Keratinocyte (primary cell): Measurements from ENCODE around the gene F11R. TPM values are rescaled to one million over a fixed set of nuclear protein-coding genes. Genes with fewer than 3 reads are reported as not detected.
"Not testable (repeated sequence)": the region's sequence is repeated elsewhere in the genome, so short reads cannot be mapped to it uniquely, and the experiment has no call there.

ENCODE experiments used
- DNase-seq: peaks from one replicate; pipeline ENCODE4 v3.0.0-alpha.2; 2011; ENCODE audit warnings: low read depth, missing footprints, low spot score
- FAIRE-seq: peaks from 2 replicates; lab custom pipeline; 2011; peaks lifted over from hg19 to GRCh38; lab: Jason Lieb, UNC
- H2AFZ ChIP-seq: 2 replicates; pipeline ENCODE4 v1.6.0; 2012; ENCODE audit warnings: low read length, control low read depth, inconsistent platforms; ENCODE audit not compliant: control insufficient read depth
- H3K27ac ChIP-seq: 2 replicates; pipeline ENCODE4 v1.5.1; 2011; ENCODE audit warnings: low read length; ENCODE audit not compliant: control insufficient read depth, insufficient read depth
- H3K27me3 ChIP-seq: 3 replicates; pipeline ENCODE4 v1.6.0; 2011; ENCODE audit warnings: low read length; ENCODE audit not compliant: control insufficient read depth, insufficient read depth; ENCODE audit errors: extremely low read depth
- H3K36me3 ChIP-seq, 2 experiments: 2 replicates in 1 of 2; 3 replicates in 1 of 2; pipeline ENCODE4 v1.5.1; 2011; ENCODE audit warnings: low read length in 2 of 2, mild to moderate bottlenecking in 1 of 2; ENCODE audit not compliant: control insufficient read depth in 2 of 2, insufficient read depth in 2 of 2; ENCODE audit errors: extremely low read depth in 1 of 2
- H3K4me1 ChIP-seq: 3 replicates; pipeline ENCODE4 v1.5.1; 2011; ENCODE audit warnings: low read length; ENCODE audit not compliant: control insufficient read depth, insufficient read depth; ENCODE audit errors: extremely low read depth
- H3K4me2 ChIP-seq: 3 replicates; pipeline ENCODE4 v1.6.0; 2011; ENCODE audit warnings: low read depth, low read length; ENCODE audit not compliant: control insufficient read depth, insufficient read depth; ENCODE audit errors: extremely low read depth
- H3K4me3 ChIP-seq, 3 experiments: fragments of 200-600 bp in 1 of 3; sonication (generic) in 1 of 3; 2 replicates in 2 of 3; 3 replicates in 1 of 3; pipeline ENCODE4 v1.5.1; 2011 to 2016; ENCODE audit warnings: low read length in 3 of 3, mild to moderate bottlenecking in 3 of 3, control low read depth in 2 of 3, inconsistent platforms in 1 of 3, low read depth in 1 of 3, mixed read lengths in 1 of 3, mixed run types in 1 of 3, moderate library complexity in 1 of 3; ENCODE audit not compliant: control insufficient read depth in 2 of 3, insufficient read depth in 2 of 3; ENCODE audit errors: extremely low read depth in 1 of 3
- H3K79me2 ChIP-seq: 2 replicates; pipeline ENCODE4 v1.6.0; 2012; ENCODE audit warnings: low read length; ENCODE audit not compliant: control insufficient read depth, insufficient read depth
- H3K9ac ChIP-seq: 3 replicates; pipeline ENCODE4 v1.6.0; 2011; ENCODE audit warnings: low read length; ENCODE audit not compliant: control insufficient read depth, insufficient read depth; ENCODE audit errors: extremely low read depth
- H3K9me1 ChIP-seq: 3 replicates; pipeline ENCODE4 v1.6.0; 2011; ENCODE audit warnings: low read length; ENCODE audit not compliant: control insufficient read depth, insufficient read depth; ENCODE audit errors: extremely low read depth
- H3K9me3 ChIP-seq: 2 replicates; pipeline ENCODE4 v1.5.1; 2012; ENCODE audit warnings: low read depth, low read length; ENCODE audit not compliant: control insufficient read depth
- H4K20me1 ChIP-seq: 3 replicates; pipeline ENCODE4 v1.6.0; 2011; ENCODE audit warnings: low read length; ENCODE audit not compliant: control insufficient read depth, insufficient read depth; ENCODE audit errors: extremely low read depth
- CTCF ChIP-seq, 3 experiments: IDR thresholded peaks in 1 of 3; conservative IDR thresholded peaks in 1 of 3; optimal IDR thresholded peaks in 1 of 3; 2 replicates in 2 of 3; 3 replicates in 1 of 3; pipeline versions ENCODE3 to v1.5.1; 2011; ENCODE audit warnings: low read length in 3 of 3, mild to moderate bottlenecking in 3 of 3, moderate library complexity in 2 of 3, control low read depth in 1 of 3, inconsistent platforms in 1 of 3; ENCODE audit not compliant: insufficient read depth in 2 of 3; ENCODE audit errors: extremely low read depth in 1 of 3
- EZH2 ChIP-seq: IDR thresholded peaks from one replicate; pipeline ENCODE4 v1.6.1; 2012; ENCODE audit warnings: inconsistent platforms, mild to moderate bottlenecking, low read length, moderate library complexity
- dilution Hi-C: fragments of 300-500 bp; cut with MboI; formaldehyde crosslinking; loops from one replicate; pipeline ENCODE4 v1.7.0; 2020; ENCODE audit warnings: low sequenced_read_pairs; ENCODE audit not compliant: extremely low pct_ligation_motif_present
- polyA plus RNA-seq, 5 experiments: library from polyadenylated mRNA; depleted of rRNA in 3 of 5; stranded (reverse) in 3 of 5; stranded (forward) in 1 of 5; unstranded in 1 of 5; fragments of >200 nt; gene quantifications; 1 replicate in 1 of 5; 2 replicates in 3 of 5; 3 replicates in 1 of 5; pipeline versions ENCODE4 v1.2.1 to v1.2.3, GENCODE V29; 2011 to 2012; ENCODE audit warnings: missing spikeins in 2 of 5, low read depth in 1 of 5, low replicate concordance in 1 of 5

The F11R gene
- polyA plus RNA-seq, 1 donor (not counting 4 experiments of a cell fraction or from before 2014, with no cell fraction given), result 224 TPM

GRCh38 chr1:161016683-161017082 lies 4.3 kb downstream of the F11R start:
- H2AFZ ChIP-seq, FAIRE-seq, DNase-seq, dilution Hi-C loops, H3K4me3 ChIP-seq, H3K4me2 ChIP-seq, H4K20me1 ChIP-seq, H3K9me3 ChIP-seq, H3K9me1 ChIP-seq, H3K9ac ChIP-seq, H3K27me3 ChIP-seq: not testable (repeated sequence)
- Histone ChIP-seq H3K36me3 (peaks cover 10 to 13% of the 10 kb centered on the region in 2 experiments), H3K4me1 (peaks cover 50% of the 10 kb centered on the region), H3K27ac (peak overlapping the region; percentile 57), H3K79me2 (peaks cover 73% of the 10 kb centered on the region)

- TF ChIP-seq CTCF (optimal IDR thresholded peaks at IDR 0.05 in 1 of 3, IDR thresholded peaks at IDR 0.05 in 1 of 3, conservative IDR thresholded peaks at IDR 0.05 in 1 of 3; ENCODE audit: extremely low read depth in 1 of 3, insufficient read depth in 2 of 3, low read length in 3 of 3), result no peak
- TF ChIP-seq EZH2, result no peak
- no peaks in the 10 kb centered on the region for H3K9me1 ChIP-seq
- FAIRE-seq (peak; percentile 63), DNase-seq (peak; percentile 48)
- H3K27me3 ChIP-seq, result no peaks in the 10 kb centered on the region
- no peaks in the 10 kb centered on the region for H4K20me1 ChIP-seq
- H3K4me2 ChIP-seq, result peak overlapping the region; percentile 75
- peak overlapping the region; percentile 83 for H3K27ac ChIP-seq
- no peaks in the 10 kb centered on the region for H3K9me3 ChIP-seq
- peaks cover 87% of the 10 kb centered on the region for H3K79me2 ChIP-seq
- no peak overlapping the region for H2AFZ ChIP-seq
- peak overlapping the region in 2 of 3 experiments; percentile 37 to 52 for H3K4me3 ChIP-seq
- H3K9ac ChIP-seq, result peak overlapping the region; percentile 61
- dilution Hi-C loops, result no loop called here
- H3K4me1 ChIP-seq, result peaks cover 42% of the 10 kb centered on the region
- peaks cover 10 to 12% of the 10 kb centered on the region in 2 experiments for H3K36me3 ChIP-seq
These were observed 7.3 kb downstream of the F11R start for GRCh38 chr1:161013488-161014230.
